Testis (tissue), 2 donors: ENCODE data around the gene DLGAP4.
"Not testable (repeated sequence)": the region's sequence is repeated elsewhere in the genome, so short reads cannot be mapped to it uniquely, and the experiment has no call there.

Experiments used
- CTCF ChIP-seq, 3 experiments: fragments of 450-650 bp in 2 of 3; fragments of 200-600 bp in 1 of 3; sonication (generic) in 1 of 3; IDR thresholded peaks; one replicate each; pipeline ENCODE4 v1.5.1; 2016 to 2019; ENCODE audit warnings: antibody characterized with exemption in 3 of 3, mild to moderate bottlenecking in 2 of 3, moderate library complexity in 1 of 3
- POLR2A ChIP-seq: fragments of 450-650 bp; IDR thresholded peaks from one replicate; pipeline ENCODE4 v1.6.1; 2017; ENCODE audit warnings: antibody characterized with exemption, mild to moderate bottlenecking, moderate library complexity

- not testable (repeated sequence) for TF ChIP-seq CTCF (IDR thresholded peaks at IDR 0.05); POLR2A
Observed at GRCh38 chr20:36379914-36380313, 73.8 kb downstream of the DLGAP4 start.
